Measurements from ENCODE around the gene RERE.

The RERE gene

GRCh38 chr1:8345621-8346415 is 471.6 kb downstream of the RERE start:
- TF ChIP-seq CTCF (IDR thresholded peaks at IDR 0.05; ENCODE audit: insufficient read depth, low read depth, low read length, missing control alignments) = no peak

GRCh38 chr1:8344893-8345507 is 472.4 kb downstream of the RERE start:
- no peak for TF ChIP-seq CTCF (IDR thresholded peaks at IDR 0.05; ENCODE audit: insufficient read depth, low read depth, low read length, missing control alignments)
- no peak overlapping the region for H3K4me3 ChIP-seq (ENCODE audit: low read depth, low read length)
- DNase-seq (ENCODE audit: low read depth) = no peak

More at GRCh38 chr1:8345621-8346415, 471.6 kb downstream of the RERE start:
- no peak overlapping the region for H3K4me3 ChIP-seq (ENCODE audit: low read depth, low read length)
- DNase-seq (ENCODE audit: low read depth) = no peak

- no peak for TF ChIP-seq CTCF (IDR thresholded peaks at IDR 0.05; ENCODE audit: insufficient read depth, low read depth, low read length, missing control alignments)
- no peak for DNase-seq (ENCODE audit: low read depth)
- no peak overlapping the region for H3K4me3 ChIP-seq (ENCODE audit: low read depth, low read length)
These were observed 473.9 kb downstream of the RERE start for GRCh38 chr1:8343464-8344001.

GRCh38 chr1:8343044-8343443 is 474.4 kb downstream of the RERE start:
- no peak for TF ChIP-seq CTCF (IDR thresholded peaks at IDR 0.05; ENCODE audit: insufficient read depth, low read depth, low read length, missing control alignments)
- no peak overlapping the region for H3K4me3 ChIP-seq (ENCODE audit: low read depth, low read length)
- DNase-seq (ENCODE audit: low read depth) = no peak

GRCh38 chr1:8342325-8342724 is 475.1 kb downstream of the RERE start:
- TF ChIP-seq CTCF (IDR thresholded peaks at IDR 0.05; ENCODE audit: insufficient read depth, low read depth, low read length, missing control alignments) = no peak
- no peak overlapping the region for H3K4me3 ChIP-seq (ENCODE audit: low read depth, low read length)
- no peak for DNase-seq (ENCODE audit: low read depth)

- TF ChIP-seq CTCF (IDR thresholded peaks at IDR 0.05; ENCODE audit: insufficient read depth, low read depth, low read length, missing control alignments) = no peak
- DNase-seq (ENCODE audit: low read depth) = no peak
These were observed 477.0 kb downstream of the RERE start for GRCh38 chr1:8340448-8340847.

More at GRCh38 chr1:8340448-8340847, 477.0 kb downstream of the RERE start:
- H3K4me3 ChIP-seq (ENCODE audit: low read depth, low read length) = no peak overlapping the region
